SH-SY5Y (cell line): ENCODE data around the gene PER3.

Experiments used
- GATA2 ChIP-seq: IDR thresholded peaks from 2 replicates; pipeline ENCODE4 v1.6.1; 2011; ENCODE audit warnings: mild to moderate bottlenecking, low read depth, low read length
- GATA3 ChIP-seq: IDR thresholded peaks from 2 replicates; pipeline ENCODE4 v1.6.1; 2011; ENCODE audit warnings: low read depth, mild to moderate bottlenecking, low read length, moderate library complexity

The PER3 gene

GRCh38 chr1:7891804-7892203, 107.7 kb downstream of the PER3 start:
- TF ChIP-seq GATA2: no peak
- TF ChIP-seq GATA3: no peak

GRCh38 chr1:7893529-7894180, 109.6 kb downstream of the PER3 start:
- TF ChIP-seq GATA3: no peak
- no peak for TF ChIP-seq GATA2
